AML-193 (cell line): ENCODE measurements around the gene TCAP.
A peak's percentile ranks its signal among the peaks of the same experiment; 100 is the strongest.
"Not testable (repeated sequence)": the region's sequence is repeated elsewhere in the genome, so short reads cannot be mapped to it uniquely, and the experiment has no call there.

Experiments used
- DNase-seq, 2 experiments: peaks; one replicate each; lab custom pipeline; 2025; lab: John Stamatoyannopoulos, UW

TCAP gene

DNA sequence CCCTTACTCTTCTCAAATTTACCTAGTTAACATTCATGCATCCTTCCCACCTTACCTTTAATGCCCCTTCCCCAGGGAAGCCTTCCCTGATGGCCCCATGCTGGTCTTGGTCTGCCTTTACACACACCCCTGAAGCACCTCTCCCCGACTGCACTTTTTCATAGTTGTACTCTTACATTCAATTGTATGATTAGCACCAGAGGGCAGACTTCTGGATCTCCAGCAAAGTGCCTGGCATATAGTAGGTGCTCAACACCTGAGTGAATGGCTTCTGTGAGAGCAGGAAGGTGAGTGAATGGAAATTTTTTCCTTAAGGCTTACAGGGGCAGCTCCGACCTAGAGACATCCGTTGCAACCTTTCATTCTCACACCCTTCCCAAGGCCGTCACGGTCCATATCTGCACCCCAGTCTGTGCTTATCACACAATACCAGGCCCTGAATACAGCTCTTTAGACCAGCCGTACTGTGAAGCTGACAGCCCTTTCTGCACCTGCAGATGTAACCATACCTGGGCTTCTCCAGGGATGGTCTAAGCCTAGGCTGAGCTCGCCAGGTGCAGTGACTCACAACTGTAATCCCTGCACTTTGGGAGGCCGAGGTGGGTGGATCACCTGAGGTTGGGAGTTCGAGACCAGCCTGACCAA, 18.3 kb downstream of the TCAP start:
- no peak for DNase-seq

- no peak for DNase-seq
These were observed 19.4 kb downstream of the TCAP start for GRCh38 chr17:39684369-39685192.

DNA sequence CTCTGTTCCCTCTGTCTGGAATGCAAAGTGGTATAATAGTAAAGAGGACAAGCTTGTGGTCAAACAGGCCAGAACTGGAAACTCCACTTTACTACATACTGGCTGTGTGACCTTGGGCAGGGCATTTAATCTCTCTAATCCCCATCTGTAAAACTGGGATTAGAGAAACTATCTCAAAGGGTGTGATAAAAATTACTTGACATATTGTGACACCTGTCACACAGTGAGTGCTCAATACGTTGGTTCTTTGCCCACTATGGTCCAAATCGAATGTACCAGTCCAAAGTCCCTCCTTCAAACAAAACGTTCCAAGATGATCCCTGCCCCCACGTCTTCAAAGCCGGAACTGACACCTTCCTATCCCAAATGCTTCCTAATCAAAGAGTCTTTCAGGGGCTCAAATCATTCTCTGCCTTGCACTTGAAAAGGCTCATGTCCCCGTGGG, 22.0 kb downstream of the TCAP start:
- no peak for DNase-seq

GRCh38 chr17:39687546-39688474, 22.7 kb downstream of the TCAP start, which contains the start of gene PGAP3:
Gene PGAP3, minus strand, starts transcription at chr17:39688057. Its CDS starts 43 bp downstream, at chr17:39688014.
- DNase-seq = peak; percentile 96 to 100

DNA sequence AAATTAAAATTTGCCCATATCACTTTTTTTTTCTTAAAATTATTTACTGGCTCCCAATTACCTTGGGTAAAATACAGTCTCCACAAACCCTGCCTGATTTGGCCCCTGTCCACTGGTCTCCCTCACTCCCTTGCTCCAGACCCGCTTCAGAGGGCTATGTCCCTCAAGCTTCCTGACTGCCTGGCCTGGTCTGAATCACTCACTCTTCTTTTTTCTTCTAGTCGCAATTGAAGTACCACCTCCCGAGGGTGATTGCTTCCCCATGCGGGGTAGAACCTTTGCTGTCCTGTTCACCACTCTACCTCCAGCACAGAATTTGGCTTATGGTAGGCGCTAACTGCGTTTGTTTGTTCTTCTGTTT, 23.3 kb downstream of the TCAP start:
- no peak for DNase-seq

DNA sequence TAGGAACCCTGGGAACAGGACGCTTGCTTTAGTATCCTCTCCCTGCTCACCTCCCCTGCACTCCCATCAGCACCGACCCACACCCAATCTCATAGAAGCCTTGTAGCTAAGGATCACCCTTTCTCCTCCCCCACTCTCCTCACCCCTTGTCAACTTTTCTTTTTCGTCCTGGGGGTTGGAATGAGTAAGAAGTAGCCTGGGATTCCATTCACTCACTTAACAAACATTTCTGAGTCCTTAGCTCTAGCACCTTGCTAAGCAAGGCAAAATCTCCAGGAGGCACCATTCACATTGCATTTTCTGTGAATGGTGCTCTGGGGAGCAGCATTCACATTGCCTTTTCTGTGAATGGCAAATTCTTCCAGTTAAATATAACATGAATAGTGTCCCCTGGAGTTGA, 23.8 kb downstream of the TCAP start:
- no peak for DNase-seq

GRCh38 chr17:39694593-39694992, 29.4 kb downstream of the TCAP start:
- DNase-seq = no peak

DNA sequence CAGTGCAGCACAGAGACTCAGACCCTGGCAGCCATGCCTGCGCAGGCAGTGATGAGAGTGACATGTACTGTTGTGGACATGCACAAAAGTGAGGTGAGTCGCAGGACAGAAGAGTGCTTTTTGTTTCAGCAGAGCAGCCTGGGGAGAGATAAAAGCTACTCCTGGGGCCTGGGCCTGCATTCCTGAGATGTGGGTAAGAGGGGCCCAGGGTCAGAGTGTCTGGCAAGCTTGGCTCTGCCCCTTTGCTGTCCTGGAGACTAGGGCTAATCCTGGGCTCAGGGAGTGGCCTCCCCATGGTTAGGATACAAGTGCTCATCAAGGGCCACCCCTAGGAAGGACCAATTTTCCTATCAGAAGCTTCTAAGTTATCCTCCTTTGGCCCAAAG, 29.9 kb downstream of the TCAP start:
- DNase-seq = no peak

GRCh38 chr17:39696731-39697130, 31.6 kb downstream of the TCAP start:
- no peak for DNase-seq

GRCh38 chr17:39697961-39698360, 32.8 kb downstream of the TCAP start:
- no peak for DNase-seq

DNA sequence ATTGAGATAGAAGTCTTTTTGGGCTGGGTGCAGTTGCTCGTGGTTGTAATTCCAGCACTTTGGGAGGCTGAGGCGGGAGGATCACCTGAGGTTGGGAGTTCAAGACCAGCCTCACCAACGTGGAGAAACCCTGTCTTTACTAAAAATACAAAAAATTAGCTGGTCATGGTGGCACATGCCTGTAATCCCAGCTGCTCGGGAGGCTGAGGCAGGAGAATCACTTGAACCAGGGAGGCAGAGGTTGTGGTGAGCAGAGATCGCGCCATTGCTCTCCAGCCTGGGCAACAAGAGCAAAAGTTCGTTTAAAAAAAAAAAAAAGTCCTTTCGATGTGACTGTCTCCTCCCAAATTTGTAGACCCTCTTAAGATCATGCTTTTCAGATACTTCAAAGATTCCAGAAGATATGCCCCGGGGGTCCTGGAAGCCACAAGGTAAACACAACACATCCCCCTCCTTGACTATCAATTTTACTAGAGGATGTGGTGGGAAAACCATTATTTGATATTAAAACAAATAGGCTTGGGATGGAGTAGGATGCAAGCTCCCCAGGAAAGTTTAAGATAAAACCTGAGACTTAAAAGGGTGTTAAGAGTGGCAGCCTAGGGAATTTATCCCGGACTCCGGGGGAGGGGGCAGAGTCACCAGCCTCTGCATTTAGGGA, 34.1 kb downstream of the TCAP start:
- DNase-seq = not testable (repeated sequence)

DNA sequence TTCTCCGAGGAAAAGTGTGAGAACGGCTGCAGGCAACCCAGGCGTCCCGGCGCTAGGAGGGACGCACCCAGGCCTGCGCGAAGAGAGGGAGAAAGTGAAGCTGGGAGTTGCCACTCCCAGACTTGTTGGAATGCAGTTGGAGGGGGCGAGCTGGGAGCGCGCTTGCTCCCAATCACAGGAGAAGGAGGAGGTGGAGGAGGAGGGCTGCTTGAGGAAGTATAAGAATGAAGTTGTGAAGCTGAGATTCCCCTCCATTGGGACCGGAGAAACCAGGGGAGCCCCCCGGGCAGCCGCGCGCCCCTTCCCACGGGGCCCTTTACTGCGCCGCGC, 34.6 kb downstream of the TCAP start, which contains the start of gene ERBB2:
ERBB2 (plus strand) TSS at position 247 of the 330 bp plus-strand sequence. CDS start 175 bp downstream, outside the sequence.
- DNase-seq = no peak

DNA sequence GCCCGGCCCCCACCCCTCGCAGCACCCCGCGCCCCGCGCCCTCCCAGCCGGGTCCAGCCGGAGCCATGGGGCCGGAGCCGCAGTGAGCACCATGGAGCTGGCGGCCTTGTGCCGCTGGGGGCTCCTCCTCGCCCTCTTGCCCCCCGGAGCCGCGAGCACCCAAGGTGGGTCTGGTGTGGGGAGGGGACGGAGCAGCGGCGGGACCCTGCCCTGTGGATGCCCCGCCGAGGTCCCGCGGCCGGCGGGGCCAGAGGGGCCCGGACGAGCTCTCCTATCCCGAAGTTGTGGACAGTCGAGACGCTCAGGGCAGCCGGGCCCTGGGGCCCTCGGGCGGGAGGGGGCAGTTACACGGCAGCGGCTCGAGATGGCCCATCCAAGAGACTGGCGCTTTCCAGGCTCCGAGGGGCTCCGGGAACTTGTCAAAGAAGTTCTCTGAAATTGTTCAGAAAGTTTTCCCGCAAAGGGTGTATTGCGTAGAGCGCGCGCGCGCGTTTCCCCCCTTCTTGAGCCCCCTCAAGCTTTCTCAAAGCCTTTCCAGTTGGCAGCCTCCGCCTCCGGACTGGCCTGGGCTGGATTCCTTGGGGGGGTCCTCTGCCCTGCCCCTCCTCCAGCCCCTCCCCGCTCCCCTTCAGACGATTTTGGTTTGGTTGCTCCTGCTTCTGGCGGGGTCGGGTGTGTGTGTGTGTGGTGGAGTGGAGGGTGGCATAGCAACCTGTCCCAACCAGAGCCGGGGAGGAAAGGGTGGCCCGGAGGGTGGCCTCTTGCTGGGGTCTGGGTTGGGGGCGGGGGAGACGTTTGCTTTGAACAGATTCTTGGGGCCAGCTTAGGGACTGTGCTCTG, 35.2 kb downstream of the TCAP start:
- DNase-seq = no peak

- no peak for DNase-seq
These were observed 36.0 kb downstream of the TCAP start for GRCh38 chr17:39701012-39701783.

DNA sequence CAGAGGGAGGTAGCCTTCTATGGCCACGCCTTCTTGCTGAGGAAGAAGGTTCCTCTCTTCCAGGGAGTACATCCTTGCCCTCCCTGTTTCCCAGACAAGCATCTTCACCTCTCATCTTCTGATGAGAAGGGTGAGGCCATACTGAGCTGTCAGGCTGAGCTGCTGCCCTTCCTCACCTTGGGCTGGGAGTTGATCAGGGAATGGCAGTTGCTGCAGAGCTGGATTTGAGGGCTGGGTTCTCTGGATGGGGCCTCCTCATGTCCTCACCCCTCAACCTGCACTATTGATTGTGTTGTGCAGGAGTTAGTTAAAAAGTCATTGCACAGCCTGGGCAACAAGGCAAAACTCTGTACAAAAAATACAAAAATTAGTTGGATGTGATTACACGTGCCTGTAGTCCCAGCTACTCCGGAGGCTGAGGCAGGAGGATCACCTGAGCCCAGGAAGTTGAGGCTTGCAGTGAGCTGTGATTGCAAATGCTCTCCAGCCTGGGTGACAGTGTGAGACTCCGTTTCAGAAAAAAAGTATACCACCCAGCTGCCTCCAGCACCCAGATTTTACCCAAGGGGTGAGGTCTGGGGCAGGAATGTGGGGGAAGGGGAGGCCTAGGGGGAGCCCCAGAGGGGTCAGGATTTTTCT, 36.8 kb downstream of the TCAP start:
- DNase-seq = no peak

GRCh38 chr17:39702901-39703893, 38.0 kb downstream of the TCAP start:
- DNase-seq = no peak

DNA sequence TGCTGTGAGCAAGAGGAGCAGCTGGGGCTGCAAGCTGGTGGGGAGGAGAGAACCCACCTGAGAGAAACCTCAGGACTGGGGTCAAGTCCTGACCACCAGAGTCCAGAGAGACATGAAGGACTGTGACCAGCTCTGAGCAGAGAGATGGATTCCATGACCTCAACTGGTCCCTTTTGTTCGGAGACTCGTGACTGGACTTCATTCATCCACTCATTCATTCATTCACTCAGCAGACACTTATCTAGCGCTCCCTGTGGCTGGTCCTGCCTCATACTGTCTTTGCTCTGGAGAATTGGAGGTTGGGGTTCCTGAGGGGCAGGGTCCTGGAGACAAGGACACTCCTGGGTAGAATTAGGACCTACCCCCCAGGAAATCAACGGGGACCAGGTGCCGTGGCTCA, 38.8 kb downstream of the TCAP start:
- no peak for DNase-seq

DNA sequence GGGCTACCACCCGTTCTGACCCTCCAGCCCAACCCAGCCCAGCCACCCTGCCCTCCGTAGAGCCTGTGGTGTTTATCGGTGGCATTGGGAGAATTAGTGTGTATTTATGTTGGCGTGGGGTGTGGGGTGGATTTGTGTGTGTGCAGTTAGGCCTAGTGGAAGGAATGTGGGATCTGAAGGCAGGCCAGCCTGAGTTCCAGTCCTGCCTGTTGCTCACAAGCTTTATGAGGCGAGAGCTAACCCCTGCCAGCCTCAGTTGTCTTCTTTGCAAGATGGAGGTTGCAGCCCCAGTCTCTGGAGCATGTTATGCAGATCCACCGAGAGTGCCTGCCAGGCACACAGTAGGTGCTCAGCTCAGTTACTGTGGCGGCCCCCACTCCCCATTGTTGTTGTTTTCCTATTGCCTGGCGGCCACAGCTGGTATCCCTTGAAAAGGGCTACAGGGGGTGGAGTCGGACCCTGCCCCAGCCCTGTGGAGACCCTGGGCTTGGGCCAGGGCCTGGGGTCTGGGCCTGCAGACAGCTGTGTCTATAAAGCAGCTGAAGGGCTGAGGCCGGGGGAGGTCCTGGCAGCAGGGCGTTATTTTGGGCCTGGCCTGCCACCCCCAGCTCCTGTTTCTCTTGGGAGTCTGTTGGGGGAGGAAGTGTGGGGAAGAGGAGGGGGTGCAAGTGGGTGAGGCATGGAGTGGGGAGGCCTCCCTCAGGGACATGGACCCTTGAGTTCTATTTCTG, 39.8 kb downstream of the TCAP start:
- no peak for DNase-seq
